SU-DHL-6 (cell line): ENCODE data around the gene TMEM52.

Experiments used
- H2AFZ ChIP-seq: fragments of 200-600 bp; sonication (generic); 2 replicates; pipeline ENCODE4 v1.6.1; 2014; ENCODE audit warnings: low read depth, mild to moderate bottlenecking, moderate library complexity, mixed read lengths, antibody characterized with exemption, low read length; ENCODE audit not compliant: severe bottlenecking
- H3F3A ChIP-seq: fragments of 200-600 bp; shearing (Covaris generic); 2 replicates; pipeline ENCODE4 v1.6.0; 2016; ENCODE audit warnings: antibody characterized with exemption, mild to moderate bottlenecking; ENCODE audit not compliant: insufficient read depth
- H3K27ac ChIP-seq: fragments of 200-600 bp; sonication (generic); 2 replicates; pipeline ENCODE4 v1.5.1; 2016; ENCODE audit warnings: low read depth, mild to moderate bottlenecking, low read length, moderate library complexity, mixed read lengths
- H3K27me3 ChIP-seq: fragments of 200-600 bp; sonication (generic), shearing (Covaris generic); 2 replicates; pipeline ENCODE4 v1.6.0; 2014; ENCODE audit warnings: mild to moderate bottlenecking, low read length
- H3K36me3 ChIP-seq: fragments of 200-600 bp; sonication (generic); 2 replicates; pipeline ENCODE4 v1.6.1; 2014; ENCODE audit warnings: mild to moderate bottlenecking, low read length, mixed read lengths
- H3K4me2 ChIP-seq: fragments of 300-600, 200-600 bp; shearing (Covaris generic), sonication (generic); 2 replicates; pipeline ENCODE4 v1.6.0; 2014; ENCODE audit warnings: low read length, low read depth, mild to moderate bottlenecking; ENCODE audit not compliant: poor library complexity, severe bottlenecking
- H3K4me3 ChIP-seq: fragments of 200-600 bp; sonication (generic); 2 replicates; pipeline ENCODE4 v1.5.1; 2014; ENCODE audit warnings: antibody characterized with exemption, low read length, mild to moderate bottlenecking, mixed read lengths; ENCODE audit not compliant: insufficient read depth, poor library complexity, severe bottlenecking
- H3K79me2 ChIP-seq: fragments of 200-600 bp; sonication (generic); 2 replicates; pipeline ENCODE4 v1.6.1; 2014; ENCODE audit warnings: mild to moderate bottlenecking, low read length, moderate library complexity; ENCODE audit not compliant: insufficient read depth
- H3K9ac ChIP-seq: fragments of 200-600 bp; sonication (generic); 2 replicates; pipeline ENCODE4 v1.7.0; 2014; ENCODE audit warnings: mild to moderate bottlenecking, low read length
- H3K9me2 ChIP-seq: fragments of 200-600 bp; sonication (generic); replicated peaks from 2 replicates; pipeline ENCODE4 v1.6.1; 2014; ENCODE audit warnings: low read length; ENCODE audit not compliant: insufficient read depth
- H3K9me3 ChIP-seq: fragments of 200-600 bp; sonication (generic); 2 replicates; pipeline ENCODE4 v1.6.1; 2014; ENCODE audit warnings: low read length, mixed read lengths; ENCODE audit not compliant: insufficient read depth
- H4K20me1 ChIP-seq: fragments of 200-600 bp; sonication (generic); 2 replicates; pipeline ENCODE4 v1.6.1; 2014; ENCODE audit warnings: low read depth, mild to moderate bottlenecking, antibody characterized with exemption, low read length, moderate library complexity, mixed read lengths
- CTCF ChIP-seq: fragments of 200-600 bp; sonication (generic); IDR thresholded peaks from one replicate; pipeline ENCODE4 v1.5.1; 2017; ENCODE audit warnings: antibody characterized with exemption, mild to moderate bottlenecking, low read length, moderate library complexity; ENCODE audit not compliant: insufficient read depth, poor library complexity, severe bottlenecking
- EZH2phosphoT487 ChIP-seq: fragments of 200-600 bp; sonication (generic), shearing (Covaris generic); conservative IDR thresholded peaks from 2 replicates; pipeline ENCODE4 v1.6.1; 2018; ENCODE audit warnings: mild to moderate bottlenecking, antibody characterized with exemption, low read length, moderate library complexity, mixed read lengths

The TMEM52 gene

GRCh38 chr1:1924849-1925248, 5.8 kb upstream of the TMEM52 start:
- H3K27me3 ChIP-seq = no peaks in the 10 kb centered on the region
- no peak overlapping the region for H3K4me3 ChIP-seq

GRCh38 chr1:1924386-1924785, 5.3 kb upstream of the TMEM52 start:
- Histone ChIP-seq H3F3A (no peaks in the 10 kb centered on the region), H3K9ac (no peak overlapping the region), H3K27ac (no peak overlapping the region), H4K20me1 (no peaks in the 10 kb centered on the region), H3K36me3 (no peaks in the 10 kb centered on the region), H3K79me2 (no peaks in the 10 kb centered on the region), H3K9me3 (no peaks in the 10 kb centered on the region), H3K4me3 (no peak overlapping the region), H3K4me2 (no peak overlapping the region), H2AFZ (no peak overlapping the region), H3K27me3 (no peaks in the 10 kb centered on the region), H3K9me2 (no peaks in the 10 kb centered on the region)
- TF ChIP-seq CTCF (no peak), EZH2phosphoT487 (no peak)

More at GRCh38 chr1:1924849-1925248, 5.8 kb upstream of the TMEM52 start:
- no peak overlapping the region for H3K9ac ChIP-seq
- no peak overlapping the region for H3K27ac ChIP-seq
- H4K20me1 ChIP-seq = no peaks in the 10 kb centered on the region
- TF ChIP-seq EZH2phosphoT487 = no peak
- TF ChIP-seq CTCF = no peak
- H3K4me2 ChIP-seq = no peak overlapping the region
- no peaks in the 10 kb centered on the region for H3K9me3 ChIP-seq
- no peaks in the 10 kb centered on the region for H3F3A ChIP-seq
- H3K36me3 ChIP-seq = no peaks in the 10 kb centered on the region
- H3K79me2 ChIP-seq = no peaks in the 10 kb centered on the region
- no peaks in the 10 kb centered on the region for H3K9me2 ChIP-seq
- no peak overlapping the region for H2AFZ ChIP-seq

- Histone ChIP-seq H3K9ac (no peak overlapping the region), H4K20me1 (no peaks in the 10 kb centered on the region), H3K27me3 (no peaks in the 10 kb centered on the region), H3K9me2 (no peaks in the 10 kb centered on the region), H3K36me3 (no peaks in the 10 kb centered on the region), H3F3A (no peaks in the 10 kb centered on the region), H2AFZ (no peak overlapping the region), H3K4me3 (no peak overlapping the region), H3K4me2 (no peak overlapping the region), H3K9me3 (no peaks in the 10 kb centered on the region), H3K27ac (no peak overlapping the region), H3K79me2 (no peaks in the 10 kb centered on the region)
- TF ChIP-seq EZH2phosphoT487 (no peak), CTCF (no peak)
Observed at GRCh38 chr1:1922956-1923833, 4.1 kb upstream of the TMEM52 start.
